Activated B cell treated with CpG ODN at 0.5 μM for 24 hours (primary cell): ENCODE data around the gene PXK. TPM values are rescaled to one million over a fixed set of nuclear protein-coding genes. Genes with fewer than 3 reads are reported as not detected.

Source experiments
- ATAC-seq: fragments of 200-7000 bp; cut with Tn5 transposase; one replicate; pipeline ENCODE4 v1.10.0; 2021; ENCODE audit warnings: low read depth, mild to moderate bottlenecking, moderate library complexity
- CTCF ChIA-PET: fragments of 350-600 bp; sonication (Branson Sonifier 250); formaldehyde crosslinking; loops from one replicate; lab custom pipeline; 2021; ENCODE audit warnings: antibody characterized with exemption; lab: Charles Lee
- POLR2A ChIA-PET: fragments of 350-600 bp; sonication (Branson Sonifier 250); formaldehyde crosslinking; loops from one replicate; lab custom pipeline; 2021; ENCODE audit warnings: antibody characterized with exemption; lab: Charles Lee
- DNase-seq: peaks from one replicate; pipeline ENCODE4 v3.0.0; 2022
- H3K27ac Mint-ChIP-seq: one replicate; pipeline ENCODE4 v1.8.0; 2020; ENCODE audit warnings: mixed read lengths
- H3K27me3 Mint-ChIP-seq: one replicate; pipeline ENCODE4 v1.8.0; 2021; ENCODE audit warnings: mixed read lengths
- H3K36me3 Mint-ChIP-seq: one replicate; pipeline ENCODE4 v1.8.0; 2021; ENCODE audit warnings: low read depth, mixed read lengths
- H3K4me1 Mint-ChIP-seq: one replicate; pipeline ENCODE4 v1.8.0; 2021; ENCODE audit warnings: mixed read lengths
- H3K4me3 Mint-ChIP-seq: one replicate; pipeline ENCODE4 v1.8.0; 2020; ENCODE audit warnings: mild to moderate bottlenecking, mixed read lengths
- H3K9me3 Mint-ChIP-seq: one replicate; pipeline ENCODE4 v1.8.0; 2020; ENCODE audit warnings: mixed read lengths
- intact Hi-C: fragments of 100-400 bp; cut with micrococcal nuclease; formaldehyde crosslinking; loops from one replicate; pipeline ENCODE4 v1.15.1; 2024
- total RNA-seq: library from RNA; stranded (reverse); gene quantifications from 2 replicates; pipeline ENCODE4 v1.2.3, GENCODE V29; 2022
- TF ChIP-seq, protein P1 (sequence below): fragments of 200-600 bp; IDR thresholded peaks from one replicate; pipeline ENCODE4 v1.8.0; 2022; ENCODE audit warnings: antibody characterized with exemption, mild to moderate bottlenecking

Gene PXK
- total RNA-seq, 1 donor from 2014 or later = 81.3 TPM

DNA sequence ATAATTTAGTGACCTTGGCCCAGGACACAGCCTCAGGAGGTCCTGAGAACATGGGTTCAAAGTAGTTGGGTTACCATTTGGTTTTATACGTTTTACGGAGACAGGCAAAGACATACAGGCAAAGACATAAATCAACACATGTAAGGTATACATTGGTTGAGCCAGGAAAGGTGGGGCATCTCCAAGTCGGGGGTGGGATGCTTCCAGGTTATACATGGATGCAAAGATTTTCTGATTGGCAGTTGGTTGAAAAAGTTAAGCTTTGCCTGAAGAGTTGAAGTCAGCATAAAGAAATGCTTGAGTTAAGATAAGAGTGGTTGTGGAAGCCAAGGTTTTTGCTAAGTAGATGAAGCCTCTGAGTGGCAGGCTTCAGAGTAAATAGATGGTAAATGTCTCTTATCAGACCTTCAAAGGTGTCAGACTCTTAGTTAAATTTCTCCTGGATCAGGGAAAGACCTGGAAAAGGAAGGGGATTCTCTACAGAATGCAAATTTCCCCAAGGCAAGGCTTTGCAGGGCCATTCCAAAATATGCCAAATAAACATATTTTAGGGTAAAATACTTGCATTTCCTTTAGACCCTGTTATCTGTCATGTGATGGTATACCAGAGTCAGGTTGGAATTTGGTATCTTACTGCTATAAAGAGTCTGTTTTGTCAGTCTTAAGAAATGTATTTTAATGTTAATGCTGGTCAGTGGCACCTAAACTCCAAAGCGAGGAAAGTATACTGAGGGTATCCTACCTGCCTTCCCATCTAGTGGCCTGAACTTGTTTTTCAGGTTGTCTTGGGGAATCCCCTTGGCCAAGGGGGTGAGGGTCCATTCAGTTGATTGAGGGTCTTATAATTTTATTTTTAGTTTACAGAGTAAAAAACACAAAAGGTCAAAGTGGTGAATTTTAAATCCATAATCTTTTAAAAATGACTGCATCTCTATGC lies 109.1 kb downstream of the PXK start:
- TF ChIP-seq, protein P1, sequence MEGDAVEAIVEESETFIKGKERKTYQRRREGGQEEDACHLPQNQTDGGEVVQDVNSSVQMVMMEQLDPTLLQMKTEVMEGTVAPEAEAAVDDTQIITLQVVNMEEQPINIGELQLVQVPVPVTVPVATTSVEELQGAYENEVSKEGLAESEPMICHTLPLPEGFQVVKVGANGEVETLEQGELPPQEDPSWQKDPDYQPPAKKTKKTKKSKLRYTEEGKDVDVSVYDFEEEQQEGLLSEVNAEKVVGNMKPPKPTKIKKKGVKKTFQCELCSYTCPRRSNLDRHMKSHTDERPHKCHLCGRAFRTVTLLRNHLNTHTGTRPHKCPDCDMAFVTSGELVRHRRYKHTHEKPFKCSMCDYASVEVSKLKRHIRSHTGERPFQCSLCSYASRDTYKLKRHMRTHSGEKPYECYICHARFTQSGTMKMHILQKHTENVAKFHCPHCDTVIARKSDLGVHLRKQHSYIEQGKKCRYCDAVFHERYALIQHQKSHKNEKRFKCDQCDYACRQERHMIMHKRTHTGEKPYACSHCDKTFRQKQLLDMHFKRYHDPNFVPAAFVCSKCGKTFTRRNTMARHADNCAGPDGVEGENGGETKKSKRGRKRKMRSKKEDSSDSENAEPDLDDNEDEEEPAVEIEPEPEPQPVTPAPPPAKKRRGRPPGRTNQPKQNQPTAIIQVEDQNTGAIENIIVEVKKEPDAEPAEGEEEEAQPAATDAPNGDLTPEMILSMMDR = no peak
- CTCF ChIA-PET = no interaction called here
- ATAC-seq = no peak

DNA sequence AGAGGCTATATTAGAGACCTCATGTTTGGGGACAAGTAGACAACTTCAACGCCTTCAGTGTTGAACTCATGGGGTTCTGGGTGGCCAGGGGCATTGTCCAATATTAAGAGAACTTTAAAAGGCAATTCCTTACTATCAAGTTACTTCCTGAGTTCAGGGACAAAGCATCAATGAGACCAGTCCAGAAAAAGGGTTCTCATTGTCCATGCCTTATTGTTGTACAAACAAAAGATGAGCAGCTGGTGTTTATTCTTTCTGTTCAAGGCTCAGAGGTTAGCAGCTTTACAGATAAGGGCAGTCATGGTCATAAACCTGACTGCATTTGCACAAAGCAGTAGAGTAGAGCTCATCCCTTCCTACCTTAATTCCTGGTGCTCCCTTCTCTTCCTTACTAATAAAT lies 119.5 kb downstream of the PXK start:
- CTCF ChIA-PET = no interaction called here
- intact Hi-C loops = no loop called here
- ATAC-seq = no peak

More for the DNA sequence above, 109.1 kb downstream of the PXK start:
- intact Hi-C loops = no loop called here
- DNase-seq = no peak
- H3K9me3 Mint-ChIP-seq = no peaks in the 10 kb centered on the region
- POLR2A ChIA-PET = no interaction called here
- no peaks in the 10 kb centered on the region for H3K4me1 Mint-ChIP-seq
- H3K27me3 Mint-ChIP-seq = no peaks in the 10 kb centered on the region
- H3K36me3 Mint-ChIP-seq = no peaks in the 10 kb centered on the region
- no peak overlapping the region for H3K27ac Mint-ChIP-seq
- H3K4me3 Mint-ChIP-seq = no peak overlapping the region

DNA sequence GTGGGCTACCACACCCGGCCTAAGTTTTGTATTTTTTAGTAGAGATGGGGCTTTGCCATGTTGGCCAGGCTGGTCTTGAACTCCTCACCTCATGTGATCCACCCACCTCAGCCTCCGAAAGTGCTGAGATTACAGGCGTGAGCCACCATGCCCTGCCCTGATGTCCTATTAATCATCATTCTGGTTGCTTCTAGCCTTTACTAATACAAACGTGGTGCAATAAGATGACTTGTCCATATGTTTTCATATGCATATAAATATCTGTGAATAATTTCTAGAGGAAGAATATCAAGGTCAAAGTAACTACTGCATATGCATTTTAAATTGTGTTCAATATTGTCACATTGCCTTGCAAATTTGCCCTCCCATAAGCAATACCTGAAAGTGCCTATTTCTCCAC lies 126.5 kb downstream of the PXK start:
- TF ChIP-seq, protein P1 = no peak
- DNase-seq = no peak
- no peak overlapping the region for H3K4me3 Mint-ChIP-seq
- ATAC-seq = no peak
- intact Hi-C loops = no loop called here
- no peak overlapping the region for H3K27ac Mint-ChIP-seq
- H3K36me3 Mint-ChIP-seq = peaks cover 12% of the 10 kb centered on the region
- H3K27me3 Mint-ChIP-seq = no peaks in the 10 kb centered on the region
- ChIA-PET POLR2A (no interaction called here), CTCF (no interaction called here)
- peaks cover 10% of the 10 kb centered on the region for H3K4me1 Mint-ChIP-seq
- peaks cover 13% of the 10 kb centered on the region for H3K9me3 Mint-ChIP-seq

More for the DNA sequence above, 119.5 kb downstream of the PXK start:
- POLR2A ChIA-PET = interaction anchor here (0.6 kb wide), 1 partner anchor 70 kb away, joined by 13 read pairs; no protein-coding TSS in a partner anchor
- TF ChIP-seq, protein P1 = no peak
- H3K27me3 Mint-ChIP-seq = no peaks in the 10 kb centered on the region
- DNase-seq = no peak
- H3K36me3 Mint-ChIP-seq = peaks cover 12% of the 10 kb centered on the region
- no peak overlapping the region for H3K27ac Mint-ChIP-seq
- H3K9me3 Mint-ChIP-seq = peaks cover 17% of the 10 kb centered on the region
- H3K4me3 Mint-ChIP-seq = no peak overlapping the region
- H3K4me1 Mint-ChIP-seq = peaks cover 2% of the 10 kb centered on the region

DNA sequence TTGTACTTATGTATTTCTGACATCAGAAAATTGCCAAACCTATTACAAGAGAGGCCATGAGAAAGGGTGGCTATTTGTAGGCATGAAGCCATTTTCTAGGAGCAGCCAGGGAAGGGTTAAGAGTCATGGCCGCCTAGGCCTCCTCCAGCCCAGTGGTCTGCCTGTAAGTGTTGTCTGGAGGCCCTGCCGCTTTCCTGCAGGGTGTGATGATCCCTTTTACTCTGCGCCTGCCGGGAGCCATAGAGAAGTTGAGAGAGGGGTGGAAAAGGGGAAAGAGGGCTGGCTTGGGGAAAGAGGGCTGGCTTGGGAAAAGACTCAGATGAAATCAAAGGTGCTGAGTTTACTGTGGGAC lies 130.1 kb downstream of the PXK start:
- TF ChIP-seq, protein P1 = no peak
- intact Hi-C loops = loop anchor here (1.0 kb wide), 5 partner anchors 11 to 157 kb away; partner anchors contain the start of genes HTD2 and RPP14
- H3K9me3 Mint-ChIP-seq = no peaks in the 10 kb centered on the region
- no peaks in the 10 kb centered on the region for H3K27me3 Mint-ChIP-seq
- ATAC-seq (no peak), DNase-seq (no peak)
- peaks cover 10% of the 10 kb centered on the region for H3K4me1 Mint-ChIP-seq
- no peak overlapping the region for H3K27ac Mint-ChIP-seq
- H3K36me3 Mint-ChIP-seq = no peaks in the 10 kb centered on the region
- CTCF ChIA-PET = interaction anchor here (1.1 kb wide), 1 partner anchor 15 kb away, joined by 3 read pairs; no protein-coding TSS in a partner anchor
- POLR2A ChIA-PET = no interaction called here
- no peak overlapping the region for H3K4me3 Mint-ChIP-seq
